GM15510 (cell line): ENCODE measurements around the gene ASB4.

Experiments
- POLR2A ChIP-seq: IDR thresholded peaks from 3 replicates; pipeline ENCODE4 v1.6.1; 2011; ENCODE audit warnings: borderline replicate concordance; ENCODE audit not compliant: insufficient read length; ENCODE audit errors: extremely low read depth

Gene ASB4

DNA sequence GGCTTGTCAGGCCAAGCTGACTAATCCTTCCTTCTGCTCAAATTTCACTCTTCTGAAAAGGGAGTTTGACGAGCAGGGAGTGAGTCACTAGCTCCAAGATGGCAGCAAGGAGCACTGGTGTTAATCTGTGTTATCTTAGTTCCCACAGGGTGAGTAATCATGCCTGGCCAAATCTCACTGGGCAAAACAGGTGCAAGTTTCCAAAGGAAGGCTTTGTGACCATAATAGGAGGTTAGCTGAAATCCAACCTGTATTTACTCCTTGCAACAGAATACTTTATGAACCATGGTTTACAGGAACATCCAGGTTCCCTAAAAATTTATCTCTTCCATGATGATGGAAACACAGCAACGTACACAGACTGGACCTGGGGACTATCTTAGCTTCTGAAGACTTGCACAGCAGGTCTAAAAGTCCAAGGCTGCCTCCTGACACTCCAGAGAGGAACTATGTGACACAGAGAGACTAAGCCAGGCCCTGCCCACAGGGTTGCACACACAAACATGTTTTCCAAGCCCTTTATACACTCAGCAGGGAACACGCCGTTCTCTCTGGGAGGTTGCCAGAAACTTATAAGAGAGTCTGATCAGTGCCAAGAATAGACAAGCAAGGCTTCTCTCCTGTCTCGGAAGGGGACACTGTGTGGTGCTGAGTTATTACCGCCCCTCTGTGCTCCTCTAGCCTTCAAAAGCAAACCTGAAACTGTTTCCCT, 64.2 kb downstream of the ASB4 start:
- TF ChIP-seq POLR2A, result no peak

DNA sequence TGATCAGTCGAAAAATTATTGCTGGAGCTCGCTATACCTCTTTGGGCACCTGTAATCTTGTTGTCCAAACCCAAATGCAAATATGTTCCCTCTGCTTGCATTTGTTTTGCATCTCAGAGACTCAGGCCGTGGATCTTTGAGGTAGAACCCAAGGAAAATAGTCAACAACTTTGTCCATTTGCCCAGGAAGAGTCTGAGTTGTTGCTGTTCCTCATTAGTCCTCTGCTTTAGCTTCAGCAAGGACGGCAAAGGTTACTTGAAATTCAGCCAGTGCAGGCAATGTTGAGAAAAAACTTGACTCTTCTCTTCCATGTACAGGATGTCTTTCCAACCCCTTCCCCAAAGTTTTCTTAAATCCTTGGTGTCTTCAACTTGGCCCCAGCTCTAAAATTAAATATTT, 64.8 kb downstream of the ASB4 start:
- no peak for TF ChIP-seq POLR2A

DNA sequence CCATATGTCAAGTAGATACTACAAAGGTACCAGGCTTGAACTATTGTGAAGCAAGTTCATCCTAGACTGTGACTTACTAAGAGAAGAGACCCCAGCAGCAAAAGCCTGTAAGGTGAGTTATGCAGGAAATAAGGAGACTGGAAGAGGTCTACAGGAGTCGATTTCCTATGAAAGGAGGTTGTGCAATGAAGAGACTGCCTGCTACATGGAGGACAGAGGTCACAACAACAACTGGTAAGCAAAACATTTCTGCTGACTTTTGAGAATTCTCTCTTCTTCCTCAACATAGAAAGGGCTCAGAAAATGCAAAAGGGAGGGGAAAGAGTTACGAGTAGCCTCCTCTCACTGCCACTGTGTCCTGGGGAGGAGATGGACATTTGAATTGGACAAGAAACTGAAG, 68.2 kb downstream of the ASB4 start:
- no peak for TF ChIP-seq POLR2A

DNA sequence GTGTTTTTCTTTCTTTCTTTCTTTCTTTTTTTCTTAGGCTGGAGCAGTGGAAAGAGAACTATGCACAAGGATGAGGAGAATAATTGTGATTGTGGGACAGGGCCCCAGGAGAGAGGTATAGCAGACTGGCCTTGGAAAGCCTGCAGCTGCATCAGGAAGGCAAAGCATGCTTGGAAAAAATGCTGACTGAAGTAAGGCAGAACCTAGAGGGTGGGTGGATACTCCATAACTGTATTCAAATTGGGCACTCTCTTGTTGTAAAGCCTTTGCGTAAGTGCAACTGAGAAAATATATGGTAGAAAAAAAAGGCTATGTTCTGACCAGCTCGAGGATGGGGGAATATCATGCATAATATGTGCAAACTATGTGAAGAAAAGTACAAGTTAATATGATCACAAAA, 71.0 kb downstream of the ASB4 start:
- TF ChIP-seq POLR2A, result no peak

DNA sequence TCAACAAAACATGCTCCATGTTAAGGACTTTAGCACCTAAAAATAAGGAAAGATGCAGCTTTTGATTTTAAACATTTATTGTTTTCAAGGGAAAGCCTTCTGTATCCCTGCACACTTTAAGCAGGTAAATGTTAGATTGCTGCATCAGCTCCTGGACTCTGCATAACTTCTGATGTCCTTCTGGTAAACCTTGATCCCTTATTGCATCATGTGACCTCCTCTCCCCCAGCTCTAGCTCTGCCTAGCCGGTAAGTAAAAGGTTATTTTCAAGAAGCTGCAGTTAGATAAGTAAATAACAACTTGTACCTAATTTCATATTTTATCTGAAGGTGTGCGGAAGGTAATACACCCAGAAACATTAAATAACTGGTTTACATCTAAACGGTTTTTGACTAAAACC, 73.1 kb downstream of the ASB4 start:
- no peak for TF ChIP-seq POLR2A

DNA sequence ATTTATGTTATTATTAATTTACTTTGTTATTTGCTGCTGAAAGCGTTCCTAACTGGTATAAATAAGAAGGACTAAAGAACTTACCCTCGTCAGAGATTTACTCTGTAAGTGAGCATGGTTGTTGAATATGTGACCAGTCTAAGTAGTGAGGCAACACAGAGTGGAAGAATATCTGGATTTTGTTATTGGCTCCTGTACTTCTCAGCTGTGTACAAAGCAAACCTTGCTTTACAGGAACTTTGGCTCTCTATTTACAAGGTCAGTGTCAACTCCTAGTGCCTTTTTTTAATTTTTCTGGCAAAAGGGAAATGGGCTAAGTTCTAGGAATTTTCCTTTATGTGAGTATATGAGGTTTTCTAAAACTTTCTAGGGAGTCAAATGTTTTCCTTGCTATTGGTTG, 74.9 kb downstream of the ASB4 start:
- TF ChIP-seq POLR2A, result no peak

DNA sequence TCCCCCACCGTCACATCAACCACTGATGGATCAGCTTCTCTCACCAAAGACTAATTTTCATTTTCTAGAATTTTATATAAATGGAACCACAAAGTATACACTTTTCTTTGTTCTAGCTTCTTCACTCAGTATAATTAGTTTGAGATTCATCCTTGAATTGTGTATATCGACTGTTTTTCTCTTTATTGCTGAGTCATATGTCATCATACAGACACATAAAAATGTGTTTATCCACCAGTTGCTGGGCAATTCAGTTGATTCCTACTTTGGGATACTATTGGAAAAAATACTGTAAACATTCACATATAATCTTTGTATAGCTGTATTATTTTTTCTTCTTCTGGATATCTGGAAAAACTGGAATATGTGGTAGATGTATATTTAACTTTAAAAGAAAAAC, 84.0 kb downstream of the ASB4 start:
- no peak for TF ChIP-seq POLR2A

DNA sequence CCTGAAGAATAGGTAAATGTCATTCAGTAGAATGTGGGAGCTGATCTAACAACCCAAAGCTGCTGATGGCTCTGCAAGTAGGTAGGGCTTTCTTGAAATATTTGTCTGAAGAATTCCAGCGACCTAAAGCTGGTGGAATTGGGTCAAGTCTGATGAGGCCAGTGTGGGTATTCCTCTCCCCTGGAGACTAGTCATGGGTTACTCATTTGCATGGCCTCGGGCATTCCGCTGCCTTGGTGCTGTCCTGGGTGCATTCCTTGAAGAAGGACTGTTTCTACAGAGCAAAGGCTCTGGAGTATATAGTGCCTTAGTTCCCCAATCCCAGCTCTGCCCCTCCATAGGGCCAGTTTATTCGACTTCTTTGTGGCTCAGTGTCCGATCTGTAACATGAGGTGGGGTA, 91.4 kb downstream of the ASB4 start:
- TF ChIP-seq POLR2A, result no peak

DNA sequence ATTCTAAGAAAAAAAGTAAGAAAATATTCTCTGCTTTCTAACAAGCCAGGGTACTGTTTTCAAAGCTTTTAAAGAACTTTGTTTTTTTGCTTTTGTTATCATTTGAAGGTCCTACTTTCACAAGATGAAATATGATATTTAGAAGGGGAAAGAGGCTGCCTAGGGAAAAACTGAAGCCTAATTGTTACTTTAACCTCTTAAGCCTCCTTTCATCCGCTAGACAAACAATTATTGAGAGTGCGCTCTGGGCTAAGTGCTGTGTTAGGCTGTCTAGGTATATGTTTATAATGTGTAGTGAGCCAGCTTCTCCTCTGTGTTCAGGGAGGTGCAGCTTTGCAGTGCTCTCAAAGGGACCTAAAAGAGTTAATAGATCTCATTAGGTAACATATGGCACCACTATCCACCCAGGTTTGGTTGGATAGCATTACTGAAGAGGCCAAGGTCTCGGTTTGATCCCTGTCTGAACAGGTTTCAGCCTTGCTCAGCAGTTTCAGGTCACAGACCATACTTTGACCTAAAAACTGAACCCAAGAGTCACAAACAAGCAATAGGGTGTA, 92.6 kb downstream of the ASB4 start:
- no peak for TF ChIP-seq POLR2A

DNA sequence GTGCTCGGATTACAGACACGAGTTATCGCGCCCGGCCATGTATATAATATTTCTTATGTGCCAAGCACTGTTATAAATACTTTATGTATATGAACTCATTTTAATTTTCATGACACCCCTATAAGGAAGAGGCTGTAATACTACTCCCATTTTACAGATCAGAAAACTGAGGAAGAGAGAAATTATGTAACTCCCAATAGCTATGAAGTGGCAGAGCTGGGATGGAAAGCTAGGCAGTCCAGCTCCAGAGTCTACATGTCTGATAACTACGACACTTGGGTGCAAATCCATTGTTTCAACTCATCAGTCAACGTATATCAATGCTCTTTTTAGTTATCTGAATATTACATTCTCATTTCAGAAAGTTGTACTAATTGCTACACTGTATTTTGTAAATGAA, 93.6 kb downstream of the ASB4 start:
- TF ChIP-seq POLR2A, result no peak

DNA sequence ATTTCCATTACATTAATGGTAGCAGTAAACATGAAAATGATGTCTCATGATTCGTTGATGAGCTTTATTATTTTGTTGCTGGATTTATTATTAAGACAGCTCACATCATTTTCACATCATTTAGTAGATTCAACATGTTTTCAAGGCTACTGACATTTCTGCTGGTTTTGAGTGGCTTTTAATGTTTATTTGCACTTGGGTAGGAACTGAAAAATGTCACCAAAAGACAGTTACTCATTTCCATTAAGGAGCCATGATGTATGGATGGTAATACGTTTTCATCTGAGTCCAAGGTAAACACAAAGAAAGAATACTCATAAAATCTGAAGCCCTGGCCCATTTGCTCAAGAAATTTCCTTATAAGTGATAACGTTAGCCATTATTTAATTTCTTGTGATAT, 95.7 kb downstream of the ASB4 start:
- TF ChIP-seq POLR2A, result no peak

DNA sequence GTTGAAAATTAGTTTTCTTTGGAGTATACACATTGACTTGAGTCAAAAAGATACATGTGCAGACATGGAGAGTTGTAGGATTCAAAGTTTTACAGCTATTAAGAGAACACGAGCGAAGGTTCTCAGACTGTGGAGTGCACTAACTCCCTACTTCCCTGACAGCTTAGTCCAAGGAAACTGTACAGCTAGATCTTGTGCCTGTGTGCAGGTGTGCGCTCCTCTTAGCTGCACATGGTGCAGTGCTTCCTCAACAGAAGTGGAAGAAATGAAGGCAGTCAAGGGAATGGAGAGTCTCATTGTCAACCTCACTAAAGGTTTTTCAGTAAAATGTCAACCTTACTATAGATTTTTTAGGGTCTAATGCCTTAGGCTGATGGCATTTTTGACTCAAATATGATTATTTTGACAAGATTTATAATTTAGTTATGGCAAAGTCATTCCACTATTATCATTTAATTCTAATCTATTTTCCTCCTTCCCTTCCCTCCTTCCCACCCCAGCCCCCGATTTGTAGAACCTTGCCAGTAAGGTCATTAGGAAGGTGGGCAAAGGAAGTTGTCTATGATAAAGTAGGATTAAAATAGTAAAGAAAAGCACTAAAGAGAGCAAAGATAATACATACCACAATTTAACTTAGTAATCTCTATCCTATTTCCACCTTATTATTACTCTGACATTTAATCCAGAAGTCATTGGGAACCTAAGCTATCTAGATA, 97.0 kb downstream of the ASB4 start:
- no peak for TF ChIP-seq POLR2A

DNA sequence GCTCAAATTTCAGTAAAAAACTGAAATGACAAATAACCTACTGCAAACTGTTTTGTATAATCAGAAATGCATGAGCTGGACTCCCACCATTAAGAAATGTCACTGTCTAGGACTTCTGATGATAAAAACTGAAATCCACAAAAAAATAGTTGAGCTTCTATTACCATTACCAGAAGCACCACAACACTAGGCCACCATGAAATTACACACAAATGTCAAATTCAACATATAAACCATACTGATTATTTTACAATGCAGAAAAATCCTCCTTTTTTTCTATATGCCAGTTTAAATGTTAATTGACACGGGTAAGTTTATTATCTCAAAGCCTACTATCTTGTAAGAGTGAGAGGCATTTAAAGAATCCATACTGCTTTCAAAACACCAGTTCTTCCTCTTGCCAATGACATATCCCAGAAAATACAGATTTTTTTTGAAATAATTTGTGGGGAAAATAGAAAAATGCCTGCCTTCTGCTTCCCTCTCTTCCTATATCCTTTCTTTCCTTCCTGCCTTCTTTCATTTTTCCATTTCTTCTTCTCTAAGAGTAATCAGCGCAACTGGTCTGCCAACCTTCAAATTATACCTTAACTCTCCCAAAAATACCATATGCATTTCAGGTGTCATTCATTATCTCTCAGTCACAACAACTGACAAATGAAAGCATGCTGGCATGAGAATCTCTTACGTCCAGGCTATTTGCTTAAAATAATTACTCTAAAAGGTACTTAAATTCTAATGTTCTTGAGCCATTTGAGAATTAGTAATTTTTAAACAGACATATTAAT, 98.3 kb downstream of the ASB4 start:
- TF ChIP-seq POLR2A, result no peak

DNA sequence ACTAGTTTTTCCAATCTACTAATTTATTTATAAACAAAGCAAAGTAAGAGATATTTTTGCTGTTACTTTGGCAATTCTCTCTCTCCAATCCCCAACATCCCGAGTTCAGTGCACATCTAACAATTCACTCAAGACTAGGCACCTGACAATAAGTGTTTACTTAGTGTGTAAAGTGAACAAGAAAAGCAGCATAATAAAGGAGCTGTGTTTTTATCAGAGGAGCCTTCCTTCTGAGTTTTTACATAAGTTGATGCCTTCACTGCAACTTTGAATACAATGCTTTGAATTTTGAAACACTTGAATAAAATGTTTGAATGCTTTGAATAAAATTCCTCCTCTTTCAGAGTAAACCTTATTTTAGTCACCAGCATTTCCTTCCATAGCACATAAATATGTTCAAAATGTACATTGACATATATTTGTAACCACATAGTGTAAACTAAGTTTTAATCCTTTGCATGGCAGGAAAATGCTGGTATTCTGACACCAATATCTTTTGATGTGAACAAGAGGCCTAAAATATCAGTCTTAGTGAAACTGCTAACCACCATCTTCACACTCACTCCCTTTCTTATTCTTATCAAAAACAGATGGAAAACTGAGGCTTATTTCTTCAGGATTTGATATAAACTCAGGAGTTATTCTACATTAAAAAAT, 99.2 kb downstream of the ASB4 start:
- no peak for TF ChIP-seq POLR2A

DNA sequence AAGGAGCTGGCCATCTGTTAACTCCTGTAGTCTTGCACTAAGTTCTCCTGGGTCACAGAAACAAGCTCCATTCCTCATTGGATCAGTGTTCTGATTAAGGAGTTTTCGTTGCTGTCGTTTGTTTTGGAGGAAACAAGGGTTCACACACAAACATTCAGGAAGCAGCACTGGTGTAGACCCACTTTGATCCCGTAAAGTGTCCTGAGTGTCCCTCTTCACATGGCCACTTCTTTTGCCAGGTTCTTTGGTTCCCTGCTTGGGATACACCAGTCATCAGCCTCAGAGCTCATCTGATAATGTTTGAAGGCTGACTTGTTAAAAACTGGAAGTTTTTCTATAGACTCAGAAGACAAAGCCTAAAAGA, 99.7 kb downstream of the ASB4 start:
- TF ChIP-seq POLR2A, result no peak

DNA sequence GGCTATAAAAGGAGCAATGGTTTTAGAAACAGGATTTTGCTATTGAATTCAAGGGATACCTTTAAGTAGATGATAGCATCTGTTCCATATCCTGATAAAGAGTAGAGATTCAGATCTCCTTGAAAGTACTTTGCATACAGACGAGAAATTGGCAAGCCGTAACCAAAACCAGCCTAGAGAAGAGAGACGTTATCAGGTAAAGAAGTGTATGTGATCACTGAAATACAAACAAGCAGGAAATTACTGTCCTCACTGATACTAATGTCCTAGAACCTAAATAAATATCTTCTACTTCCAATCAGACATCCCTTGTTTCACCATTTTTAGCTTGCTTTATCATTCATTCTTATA, 101.2 kb downstream of the ASB4 start:
- TF ChIP-seq POLR2A, result no peak

DNA sequence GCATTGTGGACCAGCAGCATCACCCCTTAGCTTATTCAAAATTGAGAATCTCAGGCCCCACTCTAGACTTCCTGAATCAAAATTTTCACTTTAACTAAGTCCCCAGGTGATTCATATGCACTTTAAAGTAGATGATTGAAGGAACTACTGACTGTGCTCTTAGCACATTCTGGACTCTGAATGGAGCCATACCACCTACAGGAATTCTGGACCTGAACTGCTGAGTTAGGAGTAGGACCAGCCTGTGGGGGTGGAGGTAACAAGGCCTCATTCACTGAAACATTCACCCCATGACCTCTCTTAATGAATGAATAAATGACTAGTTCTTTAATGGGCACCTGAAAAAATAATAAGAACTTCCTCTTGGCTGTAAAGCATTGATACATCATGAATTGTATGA, 103.3 kb downstream of the ASB4 start:
- TF ChIP-seq POLR2A, result no peak
